ENCODE measurements around the gene ACAA1. TPM values are rescaled to one million over a fixed set of nuclear protein-coding genes. Genes with fewer than 3 reads are reported as not detected.

The ACAA1 gene
- total and polyA plus RNA-seq, 10 donors = 68.4 to 120 (median 82.5) TPM

DNA sequence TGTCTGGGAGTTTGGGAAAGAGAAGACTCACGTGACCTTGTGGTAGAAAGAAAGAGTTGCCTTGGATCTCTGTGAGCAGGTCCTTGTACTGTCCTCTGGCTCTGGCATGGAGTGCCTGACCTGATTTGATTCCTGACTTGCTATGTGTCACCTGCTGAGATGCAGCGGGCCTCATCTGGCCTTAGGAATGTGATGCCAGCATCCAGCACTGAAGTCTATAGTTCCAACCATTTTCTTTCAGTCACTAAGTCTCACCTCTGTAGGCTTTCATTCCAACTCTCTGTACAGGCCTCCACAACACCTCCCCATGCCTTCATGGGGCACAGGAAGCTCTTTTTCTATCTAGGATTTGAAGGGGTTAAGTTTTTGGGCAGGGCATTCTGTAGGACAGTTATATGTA lies 16.3 kb upstream of the ACAA1 start:
- no peak for DNase-seq
- TF ChIP-seq POLR2AphosphoS5 (IDR thresholded peaks at IDR 0.05) (no peak), POLR2A (IDR thresholded peaks at IDR 0.05) (no peak), CTCF (IDR thresholded peaks at IDR 0.05 in 8 of 11, conservative IDR thresholded peaks at IDR 0.05 in 3 of 11) (no peak)
- Histone ChIP-seq H3K36me3 (no peaks in the 10 kb centered on the region), H3K4me1 (peaks cover 0 to 41% (median 19%) of the 10 kb centered on the region in 6 donors), H3K27me3 (replicated peaks in 1 of 7) (no peaks in the 10 kb centered on the region), H3K4me3 (no peak overlapping the region), H3K9me3 (no peaks in the 10 kb centered on the region), H3K27ac (peak overlapping the region in 3 of 8 donors; percentile 52 to 87 (median 80))
- intact Hi-C loops (cut with DNase I; ENCODE audit: low total_unique reads) = no loop called here
- 89 to 100% (median 97%) methylated on average over 2 of the region's 2 CpGs for WGBS, 5 donors

DNA sequence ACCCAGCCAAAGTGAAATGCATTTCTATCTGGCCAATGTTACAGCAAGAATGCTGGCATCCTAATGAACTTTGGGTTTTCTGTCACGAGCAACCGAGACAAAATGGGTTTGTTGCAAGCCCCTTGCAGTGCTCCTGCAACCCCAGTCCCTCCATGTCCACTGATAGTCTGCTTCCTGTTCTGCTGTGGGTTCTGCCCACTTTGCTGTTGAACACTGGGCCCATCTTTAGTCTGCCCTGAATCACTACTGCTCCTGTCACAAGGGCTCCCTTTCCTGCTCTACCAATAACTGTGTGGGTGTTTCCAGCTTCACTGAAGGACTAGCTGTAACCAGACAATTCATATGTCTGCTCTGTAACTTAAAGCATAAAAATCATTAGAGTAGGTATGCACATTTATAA lies 15.7 kb upstream of the ACAA1 start:
- TF ChIP-seq CTCF (IDR thresholded peaks at IDR 0.05 in 8 of 11, conservative IDR thresholded peaks at IDR 0.05 in 3 of 11) (no peak), POLR2AphosphoS5 (IDR thresholded peaks at IDR 0.05) (no peak), POLR2A (IDR thresholded peaks at IDR 0.05) (no peak)
- DNase-seq = no peak
- intact Hi-C loops (cut with DNase I; ENCODE audit: low total_unique reads) = no loop called here

GRCh38 chr3:38151667-38152265 lies 14.8 kb upstream of the ACAA1 start:
- peaks cover 0 to 55% (median 25%) of the 10 kb centered on the region in 6 donors for H3K4me1 ChIP-seq
- peak overlapping the region in 1 of 8 donors; percentile 45 for H3K4me3 ChIP-seq
- WGBS, 5 donors = 65 to 86% (median 81%) methylated on average over 3 of the region's 3 CpGs
- no peak for DNase-seq
- no peaks in the 10 kb centered on the region for H3K27me3 ChIP-seq (replicated peaks in 1 of 7)
- TF ChIP-seq CTCF (IDR thresholded peaks at IDR 0.05 in 8 of 11, conservative IDR thresholded peaks at IDR 0.05 in 3 of 11) (no peak), POLR2A (IDR thresholded peaks at IDR 0.05) (no peak), POLR2AphosphoS5 (IDR thresholded peaks at IDR 0.05) (no peak)
- peaks cover 0 to 11% (median 8%) of the 10 kb centered on the region in 8 donors for H3K9me3 ChIP-seq
- intact Hi-C loops (cut with DNase I; ENCODE audit: low total_unique reads) = no loop called here
- H3K27ac ChIP-seq = peak overlapping the region in 7 of 8 donors; percentile 42 to 87 (median 71)
- H3K36me3 ChIP-seq = no peaks in the 10 kb centered on the region

More for the DNA sequence above, 15.7 kb upstream of the ACAA1 start:
- Histone ChIP-seq H3K36me3 (no peaks in the 10 kb centered on the region), H3K9me3 (peaks cover 0 to 2% (median under 1%) of the 10 kb centered on the region in 8 donors), H3K27me3 (replicated peaks in 1 of 7) (no peaks in the 10 kb centered on the region), H3K4me1 (peaks cover 0 to 47% (median 24%) of the 10 kb centered on the region in 6 donors), H3K27ac (peak overlapping the region in 6 of 8 donors; percentile 22 to 87 (median 76)), H3K4me3 (no peak overlapping the region)
- 90 to 100% (median 94%) methylated on average over 2 of the region's 2 CpGs for WGBS, 5 donors

DNA sequence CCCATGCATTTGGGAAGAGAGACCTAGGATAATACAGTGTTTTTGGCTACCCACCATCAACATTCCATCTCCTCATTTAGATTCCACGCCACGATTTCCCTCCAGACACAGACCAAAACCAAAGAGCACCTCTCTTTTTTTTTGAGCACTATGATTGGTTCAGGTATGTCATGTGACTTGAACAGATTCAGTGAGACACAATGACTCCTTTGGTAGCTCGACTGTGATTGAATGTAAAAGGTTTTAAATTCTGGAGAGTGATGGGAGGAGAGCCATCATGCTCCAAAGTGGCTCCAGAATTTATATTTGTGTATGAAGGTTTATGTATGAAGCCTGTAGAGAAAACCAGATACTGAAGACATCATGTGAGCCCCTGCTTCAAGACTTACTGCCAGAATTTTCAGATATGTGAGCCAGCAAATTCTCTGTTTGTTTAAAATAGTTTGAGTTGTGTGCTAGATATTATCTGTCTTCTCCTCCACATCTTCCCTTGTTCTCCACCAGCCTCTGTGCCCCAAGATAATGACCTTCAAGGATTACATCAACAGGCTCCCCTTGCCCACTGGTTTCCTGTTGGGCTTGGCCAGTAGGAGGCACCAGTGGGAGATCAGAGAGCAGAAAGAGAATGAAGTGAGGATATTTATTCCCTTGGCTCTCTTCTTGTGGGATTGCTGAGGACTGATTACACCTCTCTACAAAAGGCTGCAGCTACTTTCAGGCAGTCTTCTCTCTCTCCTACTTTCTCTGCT lies 14.0 kb upstream of the ACAA1 start:
- Histone ChIP-seq H3K4me3 (peak overlapping the region in 1 of 8 donors; percentile 45), H3K9me3 (peaks cover 3 to 19% (median 16%) of the 10 kb centered on the region in 8 donors), H3K27ac (peak overlapping the region in 6 of 8 donors; percentile 42 to 87 (median 76)), H3K36me3 (no peaks in the 10 kb centered on the region), H3K27me3 (replicated peaks in 1 of 7) (no peaks in the 10 kb centered on the region), H3K4me1 (peaks cover 0 to 55% (median 25%) of the 10 kb centered on the region in 6 donors)
- intact Hi-C loops (cut with DNase I; ENCODE audit: low total_unique reads) = no loop called here
- no peak for DNase-seq
- 83 to 94% (median 88%) methylated on average over 3 of the region's 3 CpGs for WGBS, 5 donors
- TF ChIP-seq POLR2A (IDR thresholded peaks at IDR 0.05) (no peak), POLR2AphosphoS5 (IDR thresholded peaks at IDR 0.05) (no peak), CTCF (IDR thresholded peaks at IDR 0.05 in 8 of 11, conservative IDR thresholded peaks at IDR 0.05 in 3 of 11) (no peak)
